ENCODE data around the gene NPAT.

The NPAT gene

GRCh38 chr11:108111126-108111525 is 111.3 kb downstream of the NPAT start:
- DNase-seq (ENCODE audit: extremely low spot score, insufficient read length, low read depth): no peak
- FAIRE-seq: no peak
